GM10248 (cell line): ENCODE measurements around the gene CSNK1G1.
"Not testable (repeated sequence)": the region's sequence is repeated elsewhere in the genome, so short reads cannot be mapped to it uniquely, and the experiment has no call there.

Experiments used
- CTCF ChIA-PET: fragments of 300-600 bp; sonication (Branson Sonifier 250); formaldehyde crosslinking; extraction: SDS; loops from one replicate; lab custom pipeline; 2021; ENCODE audit warnings: antibody characterized with exemption; lab: Yijun Ruan, JAX
- POLR2A ChIA-PET: fragments of 350-650 bp; sonication (Branson Sonifier 250); formaldehyde crosslinking; extraction: SDS; loops from one replicate; lab custom pipeline; 2020; ENCODE audit warnings: antibody characterized with exemption; lab: Yijun Ruan, JAX
- DNase-seq: peaks from one replicate; pipeline ENCODE4 v3.0.0; 2012; ENCODE audit errors: extremely low spot score
- CTCF ChIP-seq: IDR thresholded peaks from 2 replicates; pipeline ENCODE4 v1.5.1; 2012; ENCODE audit warnings: mild to moderate bottlenecking, low read depth; ENCODE audit errors: extremely low read depth, missing control alignments, control extremely low read depth

Gene CSNK1G1

GRCh38 chr15:64373360-64373759 lies 17.4 kb upstream of the CSNK1G1 start:
- TF ChIP-seq CTCF = no peak
- ChIA-PET POLR2A (no interaction called here), CTCF (interaction anchor here (1.0 kb wide), 1 partner anchor 12 kb away, joined by 3 read pairs; no protein-coding TSS in a partner anchor)
- DNase-seq = no peak

GRCh38 chr15:64371383-64371782 lies 15.4 kb upstream of the CSNK1G1 start:
- CTCF ChIA-PET = interaction anchor here (1.6 to 1.7 kb wide), 2 partner anchors 8 to 9 kb away, joined by 4 read pairs; no protein-coding TSS in a partner anchor
- POLR2A ChIA-PET = not testable (repeated sequence)

GRCh38 chr15:64369078-64369607 lies 13.2 kb upstream of the CSNK1G1 start:
- TF ChIP-seq CTCF = no peak
- POLR2A ChIA-PET = no interaction called here
- CTCF ChIA-PET = interaction anchor here (0.9 to 1.5 kb wide), 5 partner anchors 11 to 359 kb away, joined by 3 to 4 read pairs (median 3); partner anchors contain the start of gene CSNK1G1
- no peak for DNase-seq

More at GRCh38 chr15:64371383-64371782, 15.4 kb upstream of the CSNK1G1 start:
- not testable (repeated sequence) for DNase-seq

GRCh38 chr15:64361259-64361658 lies 5.3 kb upstream of the CSNK1G1 start:
- POLR2A ChIA-PET = no interaction called here
- no peak for TF ChIP-seq CTCF

GRCh38 chr15:64356710-64357040 lies 702 bp upstream of the CSNK1G1 start:
- ChIA-PET CTCF (interaction anchor here (1.4 to 2.2 kb wide), 2 partner anchors 12 to 13 kb away, joined by 3 to 6 read pairs; no protein-coding TSS in a partner anchor), POLR2A (no interaction called here)
- TF ChIP-seq CTCF = no peak
- DNase-seq = no peak

More at GRCh38 chr15:64361259-64361658, 5.3 kb upstream of the CSNK1G1 start:
- DNase-seq = no peak
- CTCF ChIA-PET = interaction anchor here (0.8 to 2.2 kb wide), 4 partner anchors 12 to 42 kb away, joined by 3 to 7 read pairs (median 3); no protein-coding TSS in a partner anchor

- DNase-seq = peak; percentile 26
Measured at GRCh38 chr15:64355348-64355943, 527 bp downstream of the CSNK1G1 start.

More at GRCh38 chr15:64355348-64355943, 527 bp downstream of the CSNK1G1 start:
- no peak for TF ChIP-seq CTCF
- ChIA-PET POLR2A (no interaction called here), CTCF (interaction anchor here (1.4 to 2.2 kb wide), 2 partner anchors 11 to 14 kb away, joined by 3 to 6 read pairs; no protein-coding TSS in a partner anchor)
